OCI-LY3 (cell line): ENCODE measurements around the gene PCSK4.

Source experiments
- EZH2phosphoT487 ChIP-seq: fragments of 200-600 bp; shearing (Covaris generic); IDR thresholded peaks from 2 replicates; pipeline ENCODE4 v1.6.1; 2018; ENCODE audit warnings: antibody characterized with exemption, mixed run types, low read depth
- TF ChIP-seq, protein P1 (sequence below): fragments of 200-600, 300-600 bp; sonication (generic); IDR thresholded peaks from 2 replicates; pipeline ENCODE4 v1.5.1; 2014; ENCODE audit warnings: antibody characterized with exemption, low read length, low read depth

DNA sequence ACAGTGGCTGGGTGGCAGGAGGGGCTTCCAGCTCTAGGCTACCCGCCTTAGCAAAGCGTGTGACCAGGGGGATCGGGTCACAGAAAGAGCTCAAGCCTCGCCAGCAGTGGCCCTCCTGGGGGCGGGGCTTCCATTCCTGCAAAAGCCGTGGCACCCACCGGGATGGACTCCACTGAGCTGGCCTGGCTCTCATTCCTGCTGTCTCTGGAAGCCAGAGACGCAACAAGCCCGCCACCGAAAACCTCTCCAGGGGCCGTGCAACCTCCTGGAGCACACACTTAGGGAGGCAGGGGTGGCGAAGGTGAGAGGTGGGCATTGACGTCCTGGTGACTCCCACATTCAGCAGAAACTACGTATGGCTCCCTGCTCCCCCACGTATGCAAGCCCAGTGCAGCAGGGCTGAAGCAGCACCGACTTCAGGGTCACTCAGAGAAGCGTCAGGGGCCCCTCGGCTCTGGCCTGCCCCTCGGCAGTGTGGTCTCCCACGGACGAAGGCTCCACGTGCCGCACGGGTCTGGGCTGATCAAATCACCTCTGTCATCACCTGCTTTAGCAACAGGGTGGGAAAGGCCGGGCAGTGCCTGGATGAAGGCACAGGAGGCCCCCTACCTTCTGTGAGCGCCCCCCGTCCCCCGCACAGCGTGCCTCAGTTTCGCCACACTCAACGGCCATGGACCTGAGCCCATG is 14.3 kb downstream of the PCSK4 start:
- TF ChIP-seq, protein P1, sequence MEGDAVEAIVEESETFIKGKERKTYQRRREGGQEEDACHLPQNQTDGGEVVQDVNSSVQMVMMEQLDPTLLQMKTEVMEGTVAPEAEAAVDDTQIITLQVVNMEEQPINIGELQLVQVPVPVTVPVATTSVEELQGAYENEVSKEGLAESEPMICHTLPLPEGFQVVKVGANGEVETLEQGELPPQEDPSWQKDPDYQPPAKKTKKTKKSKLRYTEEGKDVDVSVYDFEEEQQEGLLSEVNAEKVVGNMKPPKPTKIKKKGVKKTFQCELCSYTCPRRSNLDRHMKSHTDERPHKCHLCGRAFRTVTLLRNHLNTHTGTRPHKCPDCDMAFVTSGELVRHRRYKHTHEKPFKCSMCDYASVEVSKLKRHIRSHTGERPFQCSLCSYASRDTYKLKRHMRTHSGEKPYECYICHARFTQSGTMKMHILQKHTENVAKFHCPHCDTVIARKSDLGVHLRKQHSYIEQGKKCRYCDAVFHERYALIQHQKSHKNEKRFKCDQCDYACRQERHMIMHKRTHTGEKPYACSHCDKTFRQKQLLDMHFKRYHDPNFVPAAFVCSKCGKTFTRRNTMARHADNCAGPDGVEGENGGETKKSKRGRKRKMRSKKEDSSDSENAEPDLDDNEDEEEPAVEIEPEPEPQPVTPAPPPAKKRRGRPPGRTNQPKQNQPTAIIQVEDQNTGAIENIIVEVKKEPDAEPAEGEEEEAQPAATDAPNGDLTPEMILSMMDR, result no peak
- TF ChIP-seq EZH2phosphoT487, result no peak
